AG10803 (cell line): Measurements from ENCODE around the gene ANKS1A.
A peak's percentile ranks its signal among the peaks of the same experiment; 100 is the strongest.

Source experiments
- DNase-seq: peaks from one replicate; pipeline ENCODE4 v3.0.0; 2010; ENCODE audit warnings: low read depth
- H3K4me3 ChIP-seq: 2 replicates; pipeline ENCODE4 v1.5.1; 2011; ENCODE audit warnings: mild to moderate bottlenecking, low read length, control low read depth
- TF ChIP-seq, protein P1 (sequence below): conservative IDR thresholded peaks from 2 replicates; pipeline ENCODE4 v1.5.1; 2011; ENCODE audit warnings: mild to moderate bottlenecking, low read length, control low read depth, inconsistent platforms

Gene ANKS1A

DNA sequence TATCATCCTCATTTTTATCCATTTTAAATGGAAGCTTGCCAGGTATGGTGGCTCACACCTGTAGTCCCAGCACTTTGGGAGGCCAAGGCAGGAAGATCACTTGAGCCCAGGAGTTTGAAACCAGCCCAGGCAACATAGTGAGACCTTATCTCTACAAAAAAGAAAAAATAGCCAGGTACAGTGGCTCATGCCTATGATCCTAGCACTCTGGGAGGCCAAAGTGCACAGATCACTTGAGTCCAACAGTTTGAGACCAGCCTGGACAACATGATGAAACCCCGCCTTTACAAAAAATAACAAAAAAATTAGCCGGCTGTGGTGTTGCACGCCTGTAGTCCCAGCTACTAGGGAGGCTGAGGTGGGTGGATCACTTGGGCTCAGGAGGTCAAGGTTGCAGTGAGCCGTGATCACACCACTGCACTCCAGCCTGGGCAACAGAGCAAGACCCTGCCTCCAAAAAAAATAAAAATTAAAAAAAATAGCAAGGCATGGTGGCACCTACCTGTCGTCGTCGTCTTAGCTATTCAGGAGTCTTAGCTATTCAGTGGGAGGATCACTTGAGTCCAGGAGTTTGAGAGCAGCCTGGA, 163.0 kb downstream of the ANKS1A start:
- no peak overlapping the region for H3K4me3 ChIP-seq
- TF ChIP-seq, protein P1, sequence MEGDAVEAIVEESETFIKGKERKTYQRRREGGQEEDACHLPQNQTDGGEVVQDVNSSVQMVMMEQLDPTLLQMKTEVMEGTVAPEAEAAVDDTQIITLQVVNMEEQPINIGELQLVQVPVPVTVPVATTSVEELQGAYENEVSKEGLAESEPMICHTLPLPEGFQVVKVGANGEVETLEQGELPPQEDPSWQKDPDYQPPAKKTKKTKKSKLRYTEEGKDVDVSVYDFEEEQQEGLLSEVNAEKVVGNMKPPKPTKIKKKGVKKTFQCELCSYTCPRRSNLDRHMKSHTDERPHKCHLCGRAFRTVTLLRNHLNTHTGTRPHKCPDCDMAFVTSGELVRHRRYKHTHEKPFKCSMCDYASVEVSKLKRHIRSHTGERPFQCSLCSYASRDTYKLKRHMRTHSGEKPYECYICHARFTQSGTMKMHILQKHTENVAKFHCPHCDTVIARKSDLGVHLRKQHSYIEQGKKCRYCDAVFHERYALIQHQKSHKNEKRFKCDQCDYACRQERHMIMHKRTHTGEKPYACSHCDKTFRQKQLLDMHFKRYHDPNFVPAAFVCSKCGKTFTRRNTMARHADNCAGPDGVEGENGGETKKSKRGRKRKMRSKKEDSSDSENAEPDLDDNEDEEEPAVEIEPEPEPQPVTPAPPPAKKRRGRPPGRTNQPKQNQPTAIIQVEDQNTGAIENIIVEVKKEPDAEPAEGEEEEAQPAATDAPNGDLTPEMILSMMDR, result no peak
- no peak for DNase-seq

DNA sequence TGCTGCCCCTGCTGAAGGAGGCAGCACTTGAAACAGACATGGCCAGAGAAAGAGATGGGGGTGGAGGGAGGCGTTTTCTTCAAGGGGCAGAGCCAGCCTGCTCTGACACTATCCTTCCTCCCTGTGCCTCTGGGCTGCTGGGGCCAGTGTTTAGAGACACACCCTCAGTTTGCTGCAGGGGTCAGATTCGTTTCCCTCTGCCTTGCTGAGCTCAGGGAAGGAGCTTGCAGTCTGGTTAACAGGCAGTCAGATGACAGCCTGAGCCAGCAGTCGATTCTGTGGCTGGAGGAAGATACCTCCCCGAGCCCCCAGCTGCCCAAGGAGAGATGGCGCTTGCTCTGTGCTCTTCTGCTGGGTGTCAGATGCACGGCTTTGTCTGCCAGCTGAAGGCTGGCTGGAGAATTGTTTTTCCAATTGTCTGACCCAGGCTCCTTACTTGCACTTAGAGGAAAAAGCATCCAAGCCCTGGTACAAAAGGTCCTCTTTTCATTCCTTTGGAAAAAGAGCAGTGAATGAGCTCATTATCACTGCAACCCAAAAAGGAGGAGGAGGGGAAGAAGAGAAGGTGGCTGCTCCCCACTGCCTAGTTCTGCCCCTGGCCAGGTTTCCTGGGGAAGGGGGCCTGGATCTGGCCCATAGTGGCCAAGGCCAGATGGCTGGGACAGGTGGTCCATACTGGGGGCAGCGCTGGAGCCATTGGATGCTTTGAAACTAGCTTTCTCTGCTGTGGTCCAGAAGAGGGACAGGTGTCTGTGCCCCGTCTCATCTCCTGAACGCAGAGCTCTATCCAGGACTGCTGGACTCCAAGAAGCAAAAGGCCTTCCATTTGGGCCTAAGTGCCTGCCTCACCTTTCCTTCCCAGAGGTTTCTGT, 163.9 kb downstream of the ANKS1A start:
- H3K4me3 ChIP-seq, result no peak overlapping the region
- DNase-seq, result peak; percentile 20
- TF ChIP-seq, protein P1, result no peak

DNA sequence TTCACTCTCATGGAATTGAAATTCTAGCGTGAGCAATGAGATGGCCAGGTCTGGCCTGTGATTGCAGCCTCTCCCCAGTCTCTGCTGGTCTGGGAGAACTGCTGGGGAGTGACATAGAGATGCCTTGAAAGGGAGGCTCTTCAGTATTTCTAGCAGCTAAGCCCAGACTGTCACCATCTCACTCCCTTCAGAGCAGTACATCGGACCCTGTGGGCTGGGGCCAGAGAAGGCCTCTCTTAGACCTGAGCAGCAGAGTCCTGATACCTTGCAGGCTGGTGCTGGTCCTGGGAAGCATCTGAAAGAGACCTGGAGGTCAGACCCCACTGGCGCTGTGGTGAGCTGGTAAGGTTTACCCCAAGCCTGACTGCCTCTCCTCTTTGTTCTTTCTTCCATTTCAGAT, 164.6 kb downstream of the ANKS1A start:
- TF ChIP-seq, protein P1, result no peak

DNA sequence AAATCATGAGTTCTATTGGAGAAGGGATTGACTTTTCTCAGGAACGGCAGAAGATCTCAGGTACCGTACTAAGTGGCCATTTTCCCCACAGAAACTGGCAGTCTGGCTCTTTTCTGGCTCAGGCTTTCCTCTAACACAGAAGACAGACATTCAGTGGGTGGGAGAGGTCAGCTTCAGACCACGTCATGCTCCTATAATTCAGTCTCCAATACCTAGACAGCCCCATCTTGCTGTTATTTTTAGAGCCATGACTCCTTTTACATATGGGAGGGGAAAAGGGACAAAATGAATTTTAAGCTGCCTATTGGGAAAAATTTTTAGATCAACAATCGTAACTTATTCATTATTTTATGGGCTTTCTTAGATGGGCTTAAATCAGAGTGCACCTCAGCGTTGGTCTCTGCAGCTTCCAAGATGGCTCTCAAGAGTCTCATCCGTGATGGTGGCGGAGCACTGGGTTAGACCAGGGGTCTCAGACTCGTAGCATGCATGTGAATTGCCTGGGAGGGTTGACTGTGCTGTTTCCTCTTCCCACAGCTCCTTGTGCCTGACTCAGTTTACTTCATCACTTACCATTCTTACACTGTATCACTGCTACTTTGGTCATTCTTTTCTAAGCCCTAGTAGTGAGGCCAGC, 165.2 kb downstream of the ANKS1A start:
- DNase-seq, result no peak
- TF ChIP-seq, protein P1, result no peak
- H3K4me3 ChIP-seq, result no peak overlapping the region

More for the DNA sequence above, 164.6 kb downstream of the ANKS1A start:
- H3K4me3 ChIP-seq, result no peak overlapping the region
- no peak for DNase-seq

DNA sequence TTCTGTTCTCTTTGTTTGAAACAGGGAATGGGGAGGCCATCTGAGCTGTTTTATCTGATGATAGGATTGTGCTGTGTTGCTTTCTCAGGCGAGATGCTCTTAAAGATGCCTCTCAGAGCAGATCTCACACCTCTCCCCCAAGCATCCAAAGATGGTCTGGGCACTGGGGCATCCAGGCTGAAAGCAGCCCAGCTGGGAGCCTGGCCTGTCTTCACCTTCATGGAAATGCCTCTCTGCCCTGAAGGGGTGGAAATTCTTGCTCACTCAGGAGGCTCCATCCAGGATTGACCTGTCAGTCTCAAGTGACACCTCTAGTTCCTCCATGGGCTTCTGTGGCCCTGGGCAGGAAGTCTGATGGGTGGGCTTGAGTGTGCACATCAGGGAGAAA, 165.7 kb downstream of the ANKS1A start:
- TF ChIP-seq, protein P1, result no peak
- DNase-seq, result no peak
- no peak overlapping the region for H3K4me3 ChIP-seq

DNA sequence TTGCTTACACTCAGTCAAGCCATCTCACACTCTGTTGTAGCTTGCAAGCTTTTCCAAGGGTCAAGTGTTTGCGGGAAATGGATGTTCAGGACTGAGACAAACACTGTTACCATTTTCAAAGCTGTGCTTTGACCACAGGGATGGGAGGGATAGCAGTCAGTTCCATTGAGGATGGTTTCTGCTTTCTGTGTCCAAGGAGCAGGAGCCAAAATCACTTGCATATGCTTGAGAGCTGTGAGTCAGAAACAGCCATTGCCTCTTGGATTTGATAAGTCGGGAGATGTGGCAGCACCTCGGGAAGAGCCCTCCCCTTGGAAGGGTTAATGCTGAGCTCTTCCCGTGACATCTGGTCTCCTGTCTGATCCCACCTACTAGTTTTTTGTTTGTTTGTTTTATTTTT, 166.8 kb downstream of the ANKS1A start:
- no peak overlapping the region for H3K4me3 ChIP-seq
- no peak for DNase-seq
- TF ChIP-seq, protein P1, result no peak
